Brain microvascular endothelial cell (primary cell): ENCODE data around the gene SLC36A1.

ENCODE experiments used
- DNase-seq: peaks from one replicate; pipeline ENCODE4 v3.0.0-alpha.2; 2020
- H3K27ac ChIP-seq: fragments of 250-450 bp; sonication (Bioruptor Pico); 2 replicates; pipeline ENCODE4 v1.5.1; 2020; ENCODE audit warnings: mild to moderate bottlenecking, moderate library complexity
- H3K27me3 ChIP-seq: fragments of 250-450 bp; sonication (Bioruptor Pico); replicated peaks from 2 replicates; pipeline ENCODE4 v1.5.1; 2020; ENCODE audit warnings: mild to moderate bottlenecking
- H3K36me3 ChIP-seq: fragments of 250-450 bp; sonication (Bioruptor Pico); replicated peaks from 2 replicates; pipeline ENCODE4 v1.5.1; 2020; ENCODE audit warnings: mild to moderate bottlenecking
- H3K4me3 ChIP-seq: 2 replicates; pipeline ENCODE4 v1.5.1; 2011; ENCODE audit warnings: low read depth, mild to moderate bottlenecking, control low read depth, low read length, moderate library complexity
- CTCF ChIP-seq: IDR thresholded peaks from 2 replicates; pipeline ENCODE4 v1.5.1; 2011; ENCODE audit warnings: low read depth, mild to moderate bottlenecking, moderate library complexity, low read length, control low read depth, inconsistent platforms; ENCODE audit errors: missing control alignments
- in situ Hi-C: cut with HindIII; loops from 2 replicates; pipeline ENCODE4 v1.10.0; 2017; ENCODE audit warnings: low sequenced_read_pairs, low pct_ligation_motif_present

SLC36A1 gene

GRCh38 chr5:151531581-151531980, 84.2 kb downstream of the SLC36A1 start:
- in situ Hi-C loops = no loop called here
- DNase-seq = no peak
- H3K27ac ChIP-seq = no peak overlapping the region
- H3K36me3 ChIP-seq = no peaks in the 10 kb centered on the region
- no peak overlapping the region for H3K4me3 ChIP-seq
- no peak for TF ChIP-seq CTCF
- H3K27me3 ChIP-seq = no peaks in the 10 kb centered on the region

- Histone ChIP-seq H3K36me3 (no peaks in the 10 kb centered on the region), H3K27ac (no peak overlapping the region), H3K27me3 (no peaks in the 10 kb centered on the region), H3K4me3 (no peak overlapping the region)
- DNase-seq = no peak
- TF ChIP-seq CTCF = no peak
- in situ Hi-C loops = no loop called here
These were observed 85.0 kb downstream of the SLC36A1 start for GRCh38 chr5:151532416-151532815.

- no peaks in the 10 kb centered on the region for H3K36me3 ChIP-seq
- in situ Hi-C loops = no loop called here
- no peak overlapping the region for H3K4me3 ChIP-seq
These were observed 86.9 kb downstream of the SLC36A1 start for GRCh38 chr5:151534350-151534749.

GRCh38 chr5:151537044-151537443, 89.6 kb downstream of the SLC36A1 start:
- in situ Hi-C loops = no loop called here

More at GRCh38 chr5:151534350-151534749, 86.9 kb downstream of the SLC36A1 start:
- Histone ChIP-seq H3K27ac (no peak overlapping the region), H3K27me3 (no peaks in the 10 kb centered on the region)
- no peak for TF ChIP-seq CTCF
- DNase-seq = no peak

GRCh38 chr5:151541571-151541970, 94.2 kb downstream of the SLC36A1 start:
- DNase-seq = no peak
- TF ChIP-seq CTCF = no peak

More at GRCh38 chr5:151537044-151537443, 89.6 kb downstream of the SLC36A1 start:
- no peak for TF ChIP-seq CTCF
- no peak for DNase-seq
- Histone ChIP-seq H3K27ac (no peak overlapping the region), H3K27me3 (no peaks in the 10 kb centered on the region), H3K36me3 (no peaks in the 10 kb centered on the region), H3K4me3 (no peak overlapping the region)

More at GRCh38 chr5:151541571-151541970, 94.2 kb downstream of the SLC36A1 start:
- in situ Hi-C loops = no loop called here
- Histone ChIP-seq H3K27ac (no peak overlapping the region), H3K27me3 (no peaks in the 10 kb centered on the region), H3K4me3 (no peak overlapping the region), H3K36me3 (no peaks in the 10 kb centered on the region)
